Endometrial microvascular endothelial cells (primary cell): ENCODE measurements around the gene GLB1L. TPM values are rescaled to one million over a fixed set of nuclear protein-coding genes. Genes with fewer than 3 reads are reported as not detected.

Source experiments
- in situ Hi-C: cut with HindIII; loops from 2 replicates; pipeline ENCODE4 v1.10.0; 2017; ENCODE audit warnings: low sequenced_read_pairs, low pct_unique_long_range_greater_than_20kb; ENCODE audit errors: inconsistent ontology term
- total RNA-seq: library from RNA; depleted of rRNA; stranded (reverse); fragments of >200 nt; gene quantifications from one replicate; pipeline ENCODE4 v1.2.3, GENCODE V29; 2015; ENCODE audit errors: inconsistent ontology term

The GLB1L gene
- total RNA-seq, 1 donor from 2014 or later, result 9.3 TPM

DNA sequence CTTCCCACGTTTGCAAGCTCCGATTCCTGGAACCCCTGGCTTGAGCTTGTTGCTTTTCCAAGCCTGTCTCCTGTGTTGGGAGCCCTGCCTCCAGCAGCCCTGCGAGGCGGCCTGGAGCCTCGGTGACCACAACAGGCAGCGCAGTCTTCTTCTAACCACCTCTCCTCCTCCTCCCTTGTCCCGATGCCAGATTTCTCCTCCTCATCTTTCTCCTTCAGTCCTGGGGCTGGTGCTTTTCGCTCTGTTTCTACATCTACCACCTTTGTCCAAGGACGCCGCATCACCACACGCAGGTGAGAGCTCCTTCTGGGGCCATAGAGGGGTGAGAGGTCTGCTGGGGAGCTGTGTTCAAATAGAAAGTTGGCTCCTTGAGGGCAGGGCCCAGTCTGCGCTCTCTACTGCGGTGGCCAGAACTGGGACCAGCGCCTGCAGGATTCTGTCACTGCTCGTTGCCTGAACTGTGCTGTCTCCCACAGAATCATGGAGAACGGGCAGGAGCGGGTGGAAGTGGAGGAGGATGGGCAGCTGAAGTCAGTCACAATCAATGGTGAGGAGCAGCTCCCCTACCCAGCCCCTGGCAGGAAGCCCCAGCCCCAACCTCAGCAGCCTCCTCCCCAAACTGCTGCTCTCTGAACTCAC, 37.8 kb upstream of the GLB1L start:
- in situ Hi-C loops, result no loop called here

DNA sequence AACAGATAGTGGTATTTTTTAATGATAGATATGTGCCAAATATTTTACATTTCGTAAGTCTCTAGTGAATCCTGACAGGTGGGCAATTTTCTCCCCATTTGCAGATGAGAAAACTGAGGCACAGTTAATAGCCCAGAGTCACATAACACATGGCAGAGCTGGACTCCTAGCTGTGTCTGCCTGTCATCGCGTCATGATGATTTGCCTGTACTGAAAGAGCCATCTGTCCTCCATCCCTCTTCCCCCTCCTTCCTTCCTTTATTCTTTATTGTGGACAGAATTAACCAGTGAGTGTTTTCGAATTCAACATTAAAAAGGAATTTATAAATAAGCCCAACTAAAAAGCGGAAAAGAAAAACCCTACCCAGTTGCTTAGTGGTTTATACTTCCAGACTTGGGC, 37.1 kb upstream of the GLB1L start:
- in situ Hi-C loops, result no loop called here

DNA sequence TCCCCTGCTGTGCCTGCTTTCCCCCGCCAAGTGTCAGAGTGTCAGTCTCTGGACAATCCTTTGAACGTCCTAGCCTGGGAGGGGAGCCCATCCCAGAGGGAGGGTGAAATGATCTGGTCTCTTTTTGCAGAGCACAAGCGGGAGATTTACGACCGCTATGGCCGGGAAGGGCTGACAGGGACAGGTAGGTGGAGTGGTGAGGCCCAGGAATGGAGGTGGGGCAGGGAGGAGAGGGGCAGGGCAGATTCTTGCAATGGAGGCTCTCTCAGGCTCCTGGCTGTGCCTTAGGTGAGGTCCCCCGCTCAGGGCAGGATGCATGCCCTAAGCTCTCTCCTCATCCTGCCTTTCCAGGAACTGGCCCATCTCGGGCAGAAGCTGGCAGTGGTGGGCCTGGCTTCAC, 36.3 kb upstream of the GLB1L start:
- in situ Hi-C loops, result no loop called here

DNA sequence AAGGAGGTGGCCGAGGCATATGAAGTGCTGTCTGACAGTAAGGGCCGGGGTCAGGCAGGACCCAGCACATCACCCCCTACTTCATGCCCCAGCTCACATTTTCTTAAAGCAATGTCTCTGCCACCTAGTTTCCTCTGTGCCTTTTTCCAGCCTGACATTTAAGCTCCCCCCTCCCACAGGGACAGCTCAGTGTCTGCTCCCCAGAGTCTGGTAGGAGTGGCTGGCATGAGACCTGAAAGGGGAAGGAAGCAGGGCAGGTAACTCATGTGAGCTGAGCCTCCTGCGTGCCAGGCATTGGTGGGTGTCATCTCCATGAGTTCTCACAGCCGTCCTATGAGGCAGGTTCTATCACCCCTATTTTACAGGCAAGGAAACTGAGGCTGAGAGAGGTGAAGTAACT, 35.4 kb upstream of the GLB1L start:
- in situ Hi-C loops, result no loop called here

DNA sequence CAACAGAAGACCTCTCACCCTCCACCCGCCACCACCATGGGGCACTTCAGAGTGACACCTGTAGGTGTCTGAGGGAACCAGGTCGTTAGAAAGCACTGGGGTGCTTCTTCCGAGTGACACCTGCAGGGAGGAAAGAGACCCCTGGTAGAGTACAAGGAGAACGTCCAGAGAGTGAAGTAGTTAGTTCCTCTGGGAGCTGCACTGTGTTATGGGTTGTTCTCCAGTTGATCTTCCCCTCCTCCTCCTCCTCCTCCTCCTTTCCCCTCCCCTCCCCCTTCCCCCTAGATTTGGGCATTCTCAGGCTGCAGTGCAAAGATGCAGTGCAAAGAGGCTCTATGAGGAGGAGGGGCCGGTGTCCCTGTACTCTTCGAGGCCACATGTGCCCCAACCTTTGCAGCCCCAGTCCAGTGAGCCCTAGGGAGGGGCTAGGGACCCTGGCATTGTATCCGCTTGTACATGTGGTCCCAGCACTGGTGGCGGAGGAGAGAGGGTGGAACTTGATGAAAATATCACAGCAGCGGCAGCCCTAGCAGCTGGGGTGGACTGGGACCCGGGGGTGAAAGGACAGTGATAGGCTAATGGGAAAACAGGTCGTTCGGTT, 34.8 kb upstream of the GLB1L start:
- in situ Hi-C loops, result no loop called here

DNA sequence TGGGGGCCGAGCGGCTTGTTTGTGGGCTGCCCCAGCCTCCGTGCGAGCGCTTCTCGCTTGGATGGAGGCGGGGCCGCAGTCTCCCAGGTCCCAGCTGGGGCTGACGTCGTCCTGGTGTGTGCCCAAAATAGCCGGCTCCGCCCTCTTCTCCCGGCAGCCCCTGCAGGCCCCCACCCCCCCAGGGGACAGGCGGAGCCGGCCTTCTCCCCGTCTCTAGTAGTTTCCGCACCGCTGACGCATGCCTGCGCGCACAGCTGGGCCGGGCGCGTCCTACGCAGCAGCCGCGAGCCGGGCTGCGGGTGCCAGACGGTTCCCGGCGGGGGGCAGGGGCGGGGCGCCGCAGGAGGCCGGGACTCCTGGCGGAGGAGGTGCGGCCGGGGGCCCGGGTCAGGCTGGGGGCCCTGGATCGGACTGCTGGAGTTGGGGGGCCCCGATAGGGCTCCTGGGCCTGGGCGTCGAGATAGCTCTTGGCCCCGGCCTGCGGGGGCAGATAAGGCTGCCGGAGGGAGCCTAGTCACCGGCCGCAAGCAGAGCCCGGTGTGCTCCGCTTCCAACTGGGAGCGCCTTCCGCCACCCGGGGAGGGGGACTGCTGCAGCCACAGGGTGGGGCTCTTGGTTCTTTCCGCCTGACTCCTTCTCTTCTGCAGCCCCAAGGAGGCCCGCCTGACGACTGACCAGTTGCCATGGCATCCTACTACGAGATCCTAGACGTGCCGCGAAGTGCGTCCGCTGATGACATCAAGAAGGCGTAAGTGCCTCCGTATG, 34.1 kb upstream of the GLB1L start, which contains the start of gene DNAJB2:
DNAJB2 (plus strand) TSS at position 216 of the 765 bp plus-strand sequence; CDS start at position 684, 468 bp downstream.
- in situ Hi-C loops, result no loop called here

DNA sequence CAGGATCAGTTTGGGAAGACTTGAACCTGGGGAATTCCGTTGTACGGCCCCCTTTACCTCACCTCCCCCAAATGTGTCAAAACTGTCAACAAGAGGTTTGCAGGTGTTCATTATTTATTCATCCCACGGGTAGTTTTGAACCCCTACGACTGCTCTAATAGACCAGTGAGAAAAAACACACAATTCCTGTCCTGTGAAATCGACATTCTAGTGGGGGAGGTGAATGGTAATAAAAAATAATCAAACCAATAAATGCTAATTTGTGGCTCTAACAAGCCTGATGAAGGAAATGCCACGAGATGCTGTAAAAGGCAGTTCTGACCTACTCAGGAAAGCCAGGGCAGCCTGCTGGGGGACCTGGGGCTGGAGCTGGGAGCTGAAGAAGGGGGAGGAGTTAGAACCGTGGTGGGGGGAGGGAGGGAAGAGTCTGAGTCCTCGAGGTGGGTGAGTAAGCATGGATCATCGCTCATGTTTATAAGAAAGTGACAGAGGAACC, 33.5 kb upstream of the GLB1L start:
- in situ Hi-C loops, result no loop called here

DNA sequence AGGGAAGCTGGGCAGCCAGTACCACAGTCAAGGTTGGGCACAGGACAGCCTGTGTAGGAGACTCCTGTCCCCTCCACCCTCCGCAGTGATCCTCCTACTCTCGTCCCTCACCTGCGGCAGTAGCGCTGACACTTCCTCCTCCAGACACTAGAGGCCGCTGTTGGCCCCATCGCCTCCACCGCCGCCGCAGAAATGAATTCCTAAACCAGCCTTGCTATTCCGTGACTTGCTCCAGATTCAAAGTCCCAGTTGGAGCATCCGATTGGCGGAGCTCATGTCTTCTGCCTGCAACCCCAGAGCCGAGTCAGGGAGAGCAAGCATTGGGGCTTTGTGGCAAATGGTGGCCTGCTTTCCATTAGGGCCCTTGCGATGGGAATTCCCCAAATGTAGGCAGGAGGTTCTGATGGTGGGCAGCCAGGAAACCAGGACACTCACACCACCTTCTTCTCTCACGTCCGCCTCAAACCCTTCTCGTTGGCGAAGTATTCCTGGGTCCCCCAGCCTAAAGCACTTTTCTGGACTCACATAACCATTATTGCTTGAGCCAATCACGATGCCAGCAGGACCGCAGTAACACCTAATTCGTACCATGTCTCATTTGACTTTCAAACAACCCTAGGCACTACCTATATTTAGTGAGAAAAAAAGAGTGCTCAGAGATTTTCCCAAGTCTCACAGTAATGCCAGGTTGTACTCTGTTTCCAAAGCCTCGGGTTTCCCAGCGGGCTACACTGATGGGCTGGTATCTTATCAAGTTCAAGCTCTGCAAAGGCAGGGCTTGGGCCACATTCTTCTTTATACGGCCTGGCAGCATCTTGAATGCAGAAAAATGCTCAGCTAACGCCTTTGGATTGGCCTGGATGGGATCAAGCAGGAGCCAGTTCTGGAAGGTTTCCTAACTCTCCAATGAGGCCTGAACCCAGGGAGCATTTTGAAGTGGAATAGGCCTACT, 32.7 kb upstream of the GLB1L start:
- in situ Hi-C loops, result no loop called here

DNA sequence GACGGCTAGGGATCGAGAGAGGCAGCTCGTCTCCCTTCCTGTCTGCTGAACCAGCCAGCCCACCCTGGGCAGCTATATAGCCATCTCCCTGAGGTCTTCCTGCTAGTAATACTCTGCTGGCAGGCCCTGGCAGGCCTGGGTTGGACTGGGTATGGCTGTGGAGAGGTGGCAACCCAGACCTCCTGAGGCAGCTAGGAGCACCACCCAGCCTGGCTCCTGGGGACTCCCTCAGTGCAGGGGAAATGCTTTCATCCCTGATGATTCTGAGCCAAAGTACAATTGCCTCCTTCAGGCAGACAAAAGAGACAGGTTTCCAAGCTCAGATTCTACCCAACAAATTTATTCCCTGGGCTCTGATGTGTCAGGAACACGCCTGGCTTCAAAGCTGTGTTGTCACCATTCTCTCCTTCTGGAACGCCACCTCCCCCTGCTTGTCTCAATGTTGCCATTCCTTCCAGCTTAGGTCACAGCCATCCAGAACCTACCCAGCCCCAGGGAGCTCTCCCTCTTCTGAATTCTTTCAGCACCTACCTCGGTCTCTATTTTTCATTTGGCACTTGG, 29.2 kb upstream of the GLB1L start:
- in situ Hi-C loops, result no loop called here

DNA sequence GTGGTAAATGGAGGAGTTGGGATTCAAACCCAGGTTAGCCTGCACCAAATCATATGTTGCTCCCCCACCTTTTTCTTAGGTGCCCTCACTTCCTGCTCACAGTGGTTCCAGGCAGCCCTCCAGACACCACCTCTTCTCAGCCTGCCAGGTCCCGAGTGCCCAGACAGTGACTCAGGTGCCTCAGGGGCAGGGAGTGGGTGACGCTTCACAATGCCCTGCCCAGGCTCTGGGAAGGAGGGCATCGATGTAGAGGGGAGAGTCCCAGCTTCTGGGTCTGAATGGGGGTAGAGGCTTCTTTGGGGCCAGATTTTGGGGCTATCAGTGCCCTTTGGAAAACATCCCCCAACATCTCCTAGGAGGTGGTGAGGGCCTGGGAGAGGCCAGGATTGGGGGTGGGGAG, 28.7 kb upstream of the GLB1L start:
- in situ Hi-C loops, result no loop called here

DNA sequence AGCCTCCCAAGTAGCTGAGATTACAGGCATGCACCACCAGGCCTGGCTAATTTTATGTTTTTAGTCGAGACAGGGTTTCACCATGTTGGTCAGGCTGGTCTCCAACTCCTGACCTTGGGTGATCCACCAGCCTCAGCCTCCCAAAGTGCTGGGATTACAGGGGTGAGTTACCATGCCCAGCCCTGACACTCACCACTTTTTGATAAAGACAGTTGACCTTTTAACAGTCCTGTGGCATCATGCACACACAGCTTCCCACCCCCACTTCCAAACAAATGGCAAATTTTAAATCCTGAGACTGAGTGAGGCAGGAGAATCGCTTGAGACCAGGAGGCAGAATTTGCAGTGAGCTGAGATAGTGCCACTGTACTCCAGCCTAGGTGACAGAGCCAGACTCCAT, 27.8 kb upstream of the GLB1L start:
- in situ Hi-C loops, result no loop called here

DNA sequence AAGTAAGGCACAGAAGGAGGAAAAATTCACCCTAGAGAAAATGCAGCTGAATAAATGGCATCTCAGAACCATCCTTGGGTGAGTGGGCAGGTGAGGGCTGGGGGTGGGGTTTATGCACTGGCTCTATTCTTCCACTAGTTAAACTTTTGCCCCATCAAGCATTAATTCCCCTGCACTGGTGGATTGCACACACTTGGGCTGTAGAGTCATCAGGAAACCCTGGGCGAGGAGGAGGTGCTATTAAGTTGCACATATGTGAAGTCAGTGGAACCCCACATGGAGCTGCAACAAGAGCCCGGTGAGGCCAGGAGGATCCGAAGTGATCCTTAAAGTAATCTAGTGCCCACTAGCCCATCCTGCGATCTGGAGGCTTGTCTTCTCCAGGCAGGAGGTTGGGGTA, 27.1 kb upstream of the GLB1L start:
- in situ Hi-C loops, result no loop called here

DNA sequence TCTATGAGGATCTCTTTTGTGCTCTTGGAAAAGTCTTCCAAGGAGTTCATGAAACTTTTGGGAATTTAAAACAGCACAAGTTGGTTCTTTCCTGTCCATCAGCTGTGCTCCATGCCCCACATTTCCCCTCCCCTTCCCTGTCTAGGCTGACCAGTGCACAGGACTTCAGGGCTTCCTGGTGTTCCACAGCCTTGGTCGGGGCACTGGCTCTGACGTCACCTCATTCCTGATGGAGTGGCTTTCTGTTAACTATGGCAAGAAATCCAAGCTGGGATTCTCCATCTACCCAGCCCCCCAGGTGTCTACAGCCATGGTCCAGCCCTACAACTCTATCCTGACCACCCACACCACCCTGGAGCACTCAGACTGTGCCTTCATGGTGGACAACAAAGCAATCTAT, 25.8 kb upstream of the GLB1L start:
- in situ Hi-C loops, result no loop called here

DNA sequence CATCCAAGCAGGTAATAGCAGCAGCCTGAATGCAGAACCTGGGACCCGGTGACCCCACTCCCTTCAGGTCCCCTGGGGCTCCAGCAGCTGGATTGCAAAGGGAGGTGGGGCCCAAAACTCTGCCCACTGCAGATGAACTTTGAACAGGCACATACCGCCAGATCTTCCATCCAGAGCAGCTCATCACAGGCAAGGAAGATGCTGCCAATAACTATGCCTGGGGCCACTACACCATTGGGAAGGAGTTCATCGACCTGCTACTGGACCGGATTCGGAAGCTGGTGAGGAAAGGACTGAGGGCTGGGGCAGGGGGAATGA, 24.8 kb upstream of the GLB1L start:
- in situ Hi-C loops, result no loop called here

DNA sequence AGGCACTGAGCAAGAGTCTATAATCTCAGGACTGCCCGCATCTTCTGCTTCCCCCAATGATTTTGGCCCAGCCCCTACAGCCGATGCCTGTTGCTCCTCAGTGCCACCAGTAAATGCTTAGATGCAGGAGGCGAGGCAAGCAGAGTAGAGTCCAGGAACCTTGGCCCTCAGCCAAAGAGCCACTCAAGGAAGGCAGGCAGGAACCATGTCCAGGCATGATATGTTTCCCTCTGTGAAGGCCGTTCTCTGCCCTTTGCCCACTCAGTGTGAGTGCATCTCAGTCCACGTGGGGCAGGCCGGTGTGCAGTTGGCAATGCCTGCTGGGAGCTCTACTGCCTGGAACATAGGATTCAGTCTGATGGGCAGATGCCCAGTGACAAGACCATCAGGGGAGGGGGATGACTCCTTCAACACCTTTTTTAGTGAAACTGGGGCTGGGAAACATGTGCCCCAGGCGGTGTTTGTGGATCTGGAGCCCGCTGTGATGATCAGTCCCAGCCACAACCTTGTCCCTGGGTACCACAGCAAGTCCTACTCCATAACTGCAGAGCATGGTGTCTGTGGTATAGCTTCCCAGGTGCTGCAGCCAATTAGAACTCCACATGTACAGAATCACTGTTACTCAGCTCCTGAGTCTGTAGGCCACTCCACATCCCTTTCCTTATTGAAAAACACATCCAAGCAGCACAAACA, 24.3 kb upstream of the GLB1L start:
- in situ Hi-C loops, result no loop called here

DNA sequence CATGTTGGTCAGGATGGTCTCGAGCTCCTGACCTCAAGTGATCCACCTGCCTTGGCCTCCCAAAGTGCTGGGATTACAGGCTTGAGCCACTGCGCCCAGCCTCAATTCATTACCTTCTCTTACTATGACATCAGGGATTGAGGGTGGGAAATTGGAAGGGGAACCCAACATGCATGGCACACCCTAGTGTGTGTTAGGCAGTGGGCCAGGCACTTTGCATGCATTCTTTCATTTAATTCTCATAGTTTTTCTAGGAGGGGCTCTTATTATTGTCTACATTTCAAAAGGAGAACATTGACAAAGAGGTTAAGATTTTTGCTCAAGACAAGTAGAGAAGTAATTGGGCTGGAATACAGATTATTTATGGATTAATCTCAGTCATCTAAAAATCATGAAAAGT, 23.1 kb upstream of the GLB1L start:
- in situ Hi-C loops, result no loop called here

DNA sequence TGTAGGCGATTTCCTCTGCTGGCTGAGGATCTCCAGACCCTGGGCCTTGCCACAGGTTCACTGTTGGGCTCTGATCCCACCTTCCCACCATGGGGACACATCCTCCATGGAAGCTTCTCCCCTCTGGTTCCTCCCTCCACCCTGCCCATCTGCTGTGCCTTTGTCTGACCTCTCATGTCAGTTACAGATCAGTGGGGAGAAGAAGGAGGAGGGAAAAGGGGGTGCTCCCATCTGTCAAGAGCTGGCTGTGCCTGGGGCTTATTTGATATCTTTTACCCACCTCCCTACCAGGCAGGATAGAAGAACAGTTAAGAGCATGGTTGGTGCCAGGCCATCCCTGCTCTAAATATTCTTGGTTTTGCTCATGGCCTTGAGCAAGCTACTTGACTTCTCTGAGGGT, 21.6 kb upstream of the GLB1L start:
- in situ Hi-C loops, result no loop called here

DNA sequence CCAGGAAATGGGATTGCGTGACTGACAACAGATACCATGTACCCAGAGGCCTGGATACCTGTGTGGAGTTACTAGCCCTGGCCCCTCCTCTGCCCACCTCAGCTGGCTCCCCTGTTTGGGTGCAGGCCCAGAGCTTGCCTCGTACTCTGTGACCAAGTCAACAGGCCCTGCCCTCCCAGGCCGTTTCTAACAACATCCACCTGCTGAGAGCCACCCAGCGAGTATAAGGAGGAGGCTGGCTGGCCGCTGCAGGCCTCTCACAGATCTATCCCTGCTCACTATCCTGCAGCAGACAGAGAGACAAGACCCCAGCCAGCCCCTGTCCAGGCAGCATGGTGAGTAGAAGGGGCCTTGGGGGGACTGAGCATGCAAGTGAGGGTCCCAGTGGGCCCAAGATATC, 21.0 kb upstream of the GLB1L start:
- in situ Hi-C loops, result no loop called here
